ENCODE data around the gene CTNNA3.

- TF ChIP-seq POLR2A (IDR thresholded peaks at IDR 0.05) (no peak), CTCF (IDR thresholded peaks at IDR 0.05) (no peak)
Observed at GRCh38 chr10:66926841-66927240, 769.2 kb downstream of the CTNNA3 start.

Data from lower leg skin (tissue), 3 donors.